HL-60 (cell line): ENCODE results near the gene KSR2.

Experiments
- TF ChIP-seq, protein P1 (sequence below): IDR thresholded peaks from one replicate; pipeline ENCODE4 v1.5.1; 2011; ENCODE audit warnings: low read length, control low read depth, inconsistent platforms; ENCODE audit not compliant: insufficient read depth
- TF ChIP-seq, protein P2 (sequence below): IDR thresholded peaks from 2 replicates; pipeline ENCODE4 v1.6.1; 2012; ENCODE audit warnings: low read depth; ENCODE audit not compliant: insufficient replicate concordance

DNA sequence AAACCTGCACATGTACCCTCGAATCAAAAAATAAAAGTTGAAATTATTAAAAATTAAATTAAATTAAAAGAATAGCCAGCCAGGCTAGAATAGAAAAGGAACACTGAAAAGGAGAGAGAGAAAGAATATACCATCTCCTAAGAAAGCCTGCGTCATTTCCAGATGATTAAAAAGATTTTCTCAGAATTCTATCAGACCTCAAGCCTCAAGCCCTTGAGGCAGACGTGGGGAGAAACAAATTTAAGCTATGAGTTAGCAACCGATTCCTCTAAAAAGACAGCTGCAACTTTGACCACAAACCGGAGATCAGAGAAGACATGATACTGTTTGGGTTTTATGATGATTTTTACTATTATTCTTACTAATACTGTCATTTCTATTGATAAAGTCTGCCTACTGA is 138.3 kb downstream of the KSR2 start:
- TF ChIP-seq, protein P1, sequence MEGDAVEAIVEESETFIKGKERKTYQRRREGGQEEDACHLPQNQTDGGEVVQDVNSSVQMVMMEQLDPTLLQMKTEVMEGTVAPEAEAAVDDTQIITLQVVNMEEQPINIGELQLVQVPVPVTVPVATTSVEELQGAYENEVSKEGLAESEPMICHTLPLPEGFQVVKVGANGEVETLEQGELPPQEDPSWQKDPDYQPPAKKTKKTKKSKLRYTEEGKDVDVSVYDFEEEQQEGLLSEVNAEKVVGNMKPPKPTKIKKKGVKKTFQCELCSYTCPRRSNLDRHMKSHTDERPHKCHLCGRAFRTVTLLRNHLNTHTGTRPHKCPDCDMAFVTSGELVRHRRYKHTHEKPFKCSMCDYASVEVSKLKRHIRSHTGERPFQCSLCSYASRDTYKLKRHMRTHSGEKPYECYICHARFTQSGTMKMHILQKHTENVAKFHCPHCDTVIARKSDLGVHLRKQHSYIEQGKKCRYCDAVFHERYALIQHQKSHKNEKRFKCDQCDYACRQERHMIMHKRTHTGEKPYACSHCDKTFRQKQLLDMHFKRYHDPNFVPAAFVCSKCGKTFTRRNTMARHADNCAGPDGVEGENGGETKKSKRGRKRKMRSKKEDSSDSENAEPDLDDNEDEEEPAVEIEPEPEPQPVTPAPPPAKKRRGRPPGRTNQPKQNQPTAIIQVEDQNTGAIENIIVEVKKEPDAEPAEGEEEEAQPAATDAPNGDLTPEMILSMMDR: no peak
- TF ChIP-seq, protein P2, sequence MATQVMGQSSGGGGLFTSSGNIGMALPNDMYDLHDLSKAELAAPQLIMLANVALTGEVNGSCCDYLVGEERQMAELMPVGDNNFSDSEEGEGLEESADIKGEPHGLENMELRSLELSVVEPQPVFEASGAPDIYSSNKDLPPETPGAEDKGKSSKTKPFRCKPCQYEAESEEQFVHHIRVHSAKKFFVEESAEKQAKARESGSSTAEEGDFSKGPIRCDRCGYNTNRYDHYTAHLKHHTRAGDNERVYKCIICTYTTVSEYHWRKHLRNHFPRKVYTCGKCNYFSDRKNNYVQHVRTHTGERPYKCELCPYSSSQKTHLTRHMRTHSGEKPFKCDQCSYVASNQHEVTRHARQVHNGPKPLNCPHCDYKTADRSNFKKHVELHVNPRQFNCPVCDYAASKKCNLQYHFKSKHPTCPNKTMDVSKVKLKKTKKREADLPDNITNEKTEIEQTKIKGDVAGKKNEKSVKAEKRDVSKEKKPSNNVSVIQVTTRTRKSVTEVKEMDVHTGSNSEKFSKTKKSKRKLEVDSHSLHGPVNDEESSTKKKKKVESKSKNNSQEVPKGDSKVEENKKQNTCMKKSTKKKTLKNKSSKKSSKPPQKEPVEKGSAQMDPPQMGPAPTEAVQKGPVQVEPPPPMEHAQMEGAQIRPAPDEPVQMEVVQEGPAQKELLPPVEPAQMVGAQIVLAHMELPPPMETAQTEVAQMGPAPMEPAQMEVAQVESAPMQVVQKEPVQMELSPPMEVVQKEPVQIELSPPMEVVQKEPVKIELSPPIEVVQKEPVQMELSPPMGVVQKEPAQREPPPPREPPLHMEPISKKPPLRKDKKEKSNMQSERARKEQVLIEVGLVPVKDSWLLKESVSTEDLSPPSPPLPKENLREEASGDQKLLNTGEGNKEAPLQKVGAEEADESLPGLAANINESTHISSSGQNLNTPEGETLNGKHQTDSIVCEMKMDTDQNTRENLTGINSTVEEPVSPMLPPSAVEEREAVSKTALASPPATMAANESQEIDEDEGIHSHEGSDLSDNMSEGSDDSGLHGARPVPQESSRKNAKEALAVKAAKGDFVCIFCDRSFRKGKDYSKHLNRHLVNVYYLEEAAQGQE: no peak
